Neural progenitor cell (in vitro differentiated cells): ENCODE measurements around the gene SLC7A7.

Experiments used
- CTCF ChIP-seq: fragments of 200-600 bp; sonication (generic); IDR thresholded peaks from 2 replicates; pipeline ENCODE4 v1.5.1; 2017; ENCODE audit warnings: antibody characterized with exemption, mild to moderate bottlenecking
- EZH2phosphoT487 ChIP-seq: fragments of 200-600 bp; sonication (generic); IDR thresholded peaks from 2 replicates; pipeline ENCODE4 v1.6.1; 2017; ENCODE audit warnings: antibody characterized with exemption

GRCh38 chr14:22839159-22839779, 24.0 kb upstream of the SLC7A7 start:
- TF ChIP-seq CTCF (no peak), EZH2phosphoT487 (no peak)
